Measurements from ENCODE around the gene CYP19A1.

CYP19A1 gene

DNA sequence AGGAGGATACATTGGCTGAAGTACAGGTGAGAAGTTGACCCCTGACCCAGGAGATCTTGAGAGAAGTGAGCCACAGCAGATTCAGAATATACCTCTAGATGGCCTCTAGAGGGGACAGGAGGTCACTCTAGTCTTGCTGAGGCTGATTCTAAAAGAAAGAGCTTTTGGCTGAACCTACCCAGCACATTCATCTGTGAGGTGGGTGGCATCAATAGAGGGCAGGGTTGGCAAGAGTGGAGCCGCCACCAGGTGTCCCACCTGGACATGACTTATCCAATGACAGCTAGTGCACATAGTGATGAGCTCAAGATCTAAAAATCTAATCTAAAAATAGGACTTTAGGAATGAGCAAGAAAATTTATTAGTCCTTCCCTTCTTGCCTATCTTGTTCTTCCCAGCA, 51.6 kb downstream of the CYP19A1 start:
- H3K9me2 ChIP-seq (replicated peaks; ENCODE audit: control insufficient read depth, low read length), result no peaks in the 10 kb centered on the region
- no peaks in the 10 kb centered on the region for H3K36me3 ChIP-seq (ENCODE audit: control insufficient read depth, low read length)
- peaks cover 3% of the 10 kb centered on the region; the same call in 1 of the 2 replicates for H3K4me1 ChIP-seq (ENCODE audit: control insufficient read depth, low read length)
- no peak overlapping the region for H3K4me2 ChIP-seq (ENCODE audit: low read length)
- no peaks in the 10 kb centered on the region for H4K20me1 ChIP-seq (ENCODE audit: control insufficient read depth, insufficient read depth, low read depth, low read length)
- no peak overlapping the region for H3K27ac ChIP-seq (ENCODE audit: low read depth, low read length)
- H3K4me3 ChIP-seq (ENCODE audit: low read length), result no peak overlapping the region
- H3K9me3 ChIP-seq (ENCODE audit: control insufficient read depth, insufficient read depth, low read length), result no peaks in the 10 kb centered on the region
- no peaks in the 10 kb centered on the region for H3K79me2 ChIP-seq (ENCODE audit: control insufficient read depth, low read length)
- H3K27me3 ChIP-seq (ENCODE audit: control insufficient read depth, low read length), result 0 out of 2 replicates have a peak, but pooled peaks cover 2% of the 10 kb centered on the region
- no peaks in the 10 kb centered on the region for H3F3A ChIP-seq (ENCODE audit: control insufficient read depth, insufficient read depth)
- TF ChIP-seq EZH2phosphoT487 (IDR thresholded peaks at IDR 0.05; ENCODE audit: borderline replicate concordance, low read length), result no peak
- TF ChIP-seq, protein P1, sequence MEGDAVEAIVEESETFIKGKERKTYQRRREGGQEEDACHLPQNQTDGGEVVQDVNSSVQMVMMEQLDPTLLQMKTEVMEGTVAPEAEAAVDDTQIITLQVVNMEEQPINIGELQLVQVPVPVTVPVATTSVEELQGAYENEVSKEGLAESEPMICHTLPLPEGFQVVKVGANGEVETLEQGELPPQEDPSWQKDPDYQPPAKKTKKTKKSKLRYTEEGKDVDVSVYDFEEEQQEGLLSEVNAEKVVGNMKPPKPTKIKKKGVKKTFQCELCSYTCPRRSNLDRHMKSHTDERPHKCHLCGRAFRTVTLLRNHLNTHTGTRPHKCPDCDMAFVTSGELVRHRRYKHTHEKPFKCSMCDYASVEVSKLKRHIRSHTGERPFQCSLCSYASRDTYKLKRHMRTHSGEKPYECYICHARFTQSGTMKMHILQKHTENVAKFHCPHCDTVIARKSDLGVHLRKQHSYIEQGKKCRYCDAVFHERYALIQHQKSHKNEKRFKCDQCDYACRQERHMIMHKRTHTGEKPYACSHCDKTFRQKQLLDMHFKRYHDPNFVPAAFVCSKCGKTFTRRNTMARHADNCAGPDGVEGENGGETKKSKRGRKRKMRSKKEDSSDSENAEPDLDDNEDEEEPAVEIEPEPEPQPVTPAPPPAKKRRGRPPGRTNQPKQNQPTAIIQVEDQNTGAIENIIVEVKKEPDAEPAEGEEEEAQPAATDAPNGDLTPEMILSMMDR (IDR thresholded peaks at IDR 0.05; ENCODE audit: low read depth, low read length, poor library complexity, severe bottlenecking), result no peak

DNA sequence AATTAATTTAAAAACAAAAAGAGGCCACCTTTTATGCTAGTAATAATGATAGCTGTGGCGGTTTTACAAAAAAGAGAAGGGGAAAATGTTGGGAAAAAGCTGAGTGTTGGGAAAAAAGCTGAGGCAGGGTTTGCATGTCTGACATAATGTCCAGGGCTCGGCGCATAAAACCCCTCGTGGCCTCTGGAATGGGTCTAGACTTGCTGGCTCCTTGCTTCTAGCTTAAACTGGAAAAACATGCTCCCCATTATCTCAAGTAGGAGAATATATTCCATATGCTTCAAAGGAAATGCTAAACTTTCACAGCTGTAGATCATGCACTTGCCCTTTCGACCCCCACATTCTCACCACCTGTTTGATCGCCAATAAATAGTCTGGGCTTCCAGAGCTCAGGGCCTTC, 53.0 kb downstream of the CYP19A1 start:
- Histone ChIP-seq H3K4me2 (ENCODE audit: low read length) (no peak overlapping the region), H3K4me1 (ENCODE audit: control insufficient read depth, low read length) (peaks cover 3% of the 10 kb centered on the region; the same call in 1 of the 2 replicates)

DNA sequence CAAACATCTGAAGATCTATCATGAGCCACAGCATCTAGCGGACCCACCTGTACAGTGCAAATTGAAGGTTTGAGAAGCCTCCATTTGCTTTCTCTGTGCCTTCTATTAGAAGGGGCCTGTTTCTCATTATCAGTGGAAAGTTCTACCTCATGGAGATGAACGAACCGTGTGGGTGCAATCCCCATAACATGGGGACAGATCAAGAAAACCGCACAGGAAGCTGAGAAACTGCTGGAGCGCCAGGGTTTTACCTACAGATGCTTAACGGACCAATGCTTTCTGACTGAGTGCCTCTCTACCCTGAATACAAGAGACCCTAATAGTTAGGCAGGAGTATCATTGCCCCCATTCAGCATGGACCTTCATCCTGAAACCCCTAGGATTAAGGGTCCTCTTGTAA, 53.5 kb downstream of the CYP19A1 start:
- Histone ChIP-seq H3K9me2 (replicated peaks; ENCODE audit: control insufficient read depth, low read length) (no peaks in the 10 kb centered on the region), H3K36me3 (ENCODE audit: control insufficient read depth, low read length) (no peaks in the 10 kb centered on the region), H3K9me3 (ENCODE audit: control insufficient read depth, insufficient read depth, low read length) (no peaks in the 10 kb centered on the region), H3K4me3 (ENCODE audit: low read length) (no peak overlapping the region), H3K4me2 (ENCODE audit: low read length) (no peak overlapping the region), H3K79me2 (ENCODE audit: control insufficient read depth, low read length) (no peaks in the 10 kb centered on the region), H3K27ac (ENCODE audit: low read depth, low read length) (no peak overlapping the region), H3K4me1 (ENCODE audit: control insufficient read depth, low read length) (peaks cover 3% of the 10 kb centered on the region; the same call in 1 of the 2 replicates), H4K20me1 (ENCODE audit: control insufficient read depth, insufficient read depth, low read depth, low read length) (no peaks in the 10 kb centered on the region), H3K27me3 (ENCODE audit: control insufficient read depth, low read length) (0 out of 2 replicates have a peak, but pooled peaks cover 2% of the 10 kb centered on the region), H3F3A (ENCODE audit: control insufficient read depth, insufficient read depth) (no peaks in the 10 kb centered on the region)
- TF ChIP-seq, protein P1 (IDR thresholded peaks at IDR 0.05; ENCODE audit: low read depth, low read length, poor library complexity, severe bottlenecking), result no peak

More for the DNA sequence above, 53.0 kb downstream of the CYP19A1 start:
- Histone ChIP-seq H3F3A (ENCODE audit: control insufficient read depth, insufficient read depth) (no peaks in the 10 kb centered on the region), H3K79me2 (ENCODE audit: control insufficient read depth, low read length) (no peaks in the 10 kb centered on the region), H3K4me3 (ENCODE audit: low read length) (no peak overlapping the region), H4K20me1 (ENCODE audit: control insufficient read depth, insufficient read depth, low read depth, low read length) (no peaks in the 10 kb centered on the region), H3K27me3 (ENCODE audit: control insufficient read depth, low read length) (0 out of 2 replicates have a peak, but pooled peaks cover 2% of the 10 kb centered on the region), H3K9me3 (ENCODE audit: control insufficient read depth, insufficient read depth, low read length) (no peaks in the 10 kb centered on the region), H3K9me2 (replicated peaks; ENCODE audit: control insufficient read depth, low read length) (no peaks in the 10 kb centered on the region), H3K27ac (ENCODE audit: low read depth, low read length) (no peak overlapping the region), H3K36me3 (ENCODE audit: control insufficient read depth, low read length) (no peaks in the 10 kb centered on the region)
- TF ChIP-seq, protein P1 (IDR thresholded peaks at IDR 0.05; ENCODE audit: low read depth, low read length, poor library complexity, severe bottlenecking), result no peak
- no peak for TF ChIP-seq EZH2phosphoT487 (IDR thresholded peaks at IDR 0.05; ENCODE audit: borderline replicate concordance, low read length)
